H1 (cell line): ENCODE data around the gene MEFV. TPM values are rescaled to one million over a fixed set of nuclear protein-coding genes. Genes with fewer than 3 reads are reported as not detected.
A peak's percentile ranks its signal among the peaks of the same experiment; 100 is the strongest.

Source experiments
- CTCF ChIA-PET: fragments of 300-600 bp; sonication (Branson Sonifier 250); formaldehyde crosslinking; loops from one replicate; lab custom pipeline; 2021; ENCODE audit not compliant: partially characterized antibody; lab: Charles Lee
- POLR2A ChIA-PET: fragments of 300-600 bp; sonication (Branson Sonifier 250); formaldehyde crosslinking; loops from one replicate; lab custom pipeline; 2021; ENCODE audit warnings: inconsistent platforms; ENCODE audit not compliant: partially characterized antibody; lab: Charles Lee
- DNase-seq, 2 experiments: peaks; one replicate each; pipeline versions ENCODE4 v3.0.0 to v3.0.0-alpha.2; 2010 to 2022; ENCODE audit warnings: low spot score in 2 of 2, low read depth in 1 of 2, mixed read lengths in 1 of 2
- FAIRE-seq: peaks from 2 replicates; lab custom pipeline; 2011; peaks lifted over from hg19 to GRCh38; lab: Jason Lieb, UNC
- H2AFZ ChIP-seq: 2 replicates; pipeline ENCODE4 v1.8.1; 2012; ENCODE audit warnings: low read length, inconsistent platforms
- H2AK5ac ChIP-seq: 2 replicates; pipeline ENCODE4 v1.6.1; 2013; ENCODE audit warnings: low read depth, low read length
- H2BK120ac ChIP-seq: replicated peaks from 2 replicates; pipeline ENCODE3; 2013; ENCODE audit warnings: low read depth, low read length, inconsistent platforms
- H2BK12ac ChIP-seq: 2 replicates; pipeline ENCODE4 v1.6.1; 2013; ENCODE audit warnings: low read depth, low read length
- H2BK15ac ChIP-seq: 2 replicates; pipeline ENCODE4 v1.6.1; 2013; ENCODE audit warnings: low read length
- H2BK20ac ChIP-seq: 2 replicates; pipeline ENCODE4 v1.6.1; 2013; ENCODE audit warnings: low read length
- H2BK5ac ChIP-seq: 2 replicates; pipeline ENCODE4 v1.6.1; 2013; ENCODE audit warnings: low read depth, low read length
- H3K14ac ChIP-seq: 2 replicates; pipeline ENCODE4 v1.6.1; 2013; ENCODE audit warnings: inconsistent platforms; ENCODE audit not compliant: insufficient read length
- H3K18ac ChIP-seq: 2 replicates; pipeline ENCODE4 v1.6.1; 2013; ENCODE audit warnings: low read length; ENCODE audit errors: extremely low read depth
- H3K23ac ChIP-seq: 2 replicates; pipeline ENCODE4 v1.6.1; 2013; ENCODE audit warnings: inconsistent platforms; ENCODE audit not compliant: insufficient read length
- H3K23me2 ChIP-seq: 2 replicates; pipeline ENCODE4 v1.6.1; 2013; ENCODE audit warnings: low read depth, low read length
- H3K27ac ChIP-seq: 2 replicates; pipeline ENCODE4 v1.6.1; 2011; ENCODE audit warnings: low read depth, low read length, inconsistent platforms
- H3K27me3 ChIP-seq, 4 experiments: replicated peaks in 1 of 4; 1 replicate in 1 of 4; 2 replicates in 3 of 4; pipeline versions ENCODE4 v1.6.1 to v1.8.1; 2011 to 2013; ENCODE audit warnings: low read length in 3 of 4, mild to moderate bottlenecking in 3 of 4, inconsistent platforms in 2 of 4, mixed read lengths in 2 of 4, moderate library complexity in 1 of 4; ENCODE audit not compliant: control insufficient read depth in 3 of 4, insufficient read depth in 3 of 4; ENCODE audit errors: extremely low read depth in 1 of 4
- H3K36me3 ChIP-seq, 4 experiments: 2 replicates each; pipeline versions ENCODE4 v1.6.1 to v1.8.1; 2011 to 2013; ENCODE audit warnings: mild to moderate bottlenecking in 4 of 4, low read length in 3 of 4, moderate library complexity in 2 of 4, control low read depth in 1 of 4, inconsistent platforms in 1 of 4; ENCODE audit not compliant: insufficient read depth in 4 of 4, control insufficient read depth in 2 of 4
- H3K4ac ChIP-seq: replicated peaks from 2 replicates; pipeline ENCODE3; 2013; ENCODE audit warnings: low read length, low read depth, mixed read lengths, inconsistent platforms; ENCODE audit not compliant: insufficient read length
- H3K4me1 ChIP-seq, 4 experiments: replicated peaks in 1 of 4; 1 replicate in 1 of 4; 2 replicates in 3 of 4; pipeline versions ENCODE4 v1.6.1 to v1.8.1; 2011 to 2013; ENCODE audit warnings: low read length in 3 of 4, inconsistent platforms in 2 of 4, mixed read lengths in 1 of 4; ENCODE audit not compliant: insufficient read depth in 4 of 4, control insufficient read depth in 3 of 4
- H3K4me2 ChIP-seq, 2 experiments: 2 replicates each; pipeline versions ENCODE4 v1.6.1 to v1.8.1; 2011 to 2013; ENCODE audit warnings: low read depth in 2 of 2, low read length in 2 of 2, control low read depth in 1 of 2, inconsistent platforms in 1 of 2, mild to moderate bottlenecking in 1 of 2; ENCODE audit not compliant: insufficient read depth in 1 of 2
- H3K4me3 ChIP-seq, 4 experiments: fragments of 200-600, 300-600 bp in 1 of 4; sonication (generic), shearing (Covaris generic), sonication (Bioruptor Twin) in 1 of 4; 2 replicates each; pipeline versions ENCODE4 v1.5.1 to v1.8.1; 2011 to 2016; ENCODE audit warnings: low read length in 4 of 4, low read depth in 3 of 4, control low read depth in 2 of 4, inconsistent platforms in 2 of 4, mild to moderate bottlenecking in 2 of 4, mixed read lengths in 1 of 4, moderate library complexity in 1 of 4; ENCODE audit not compliant: insufficient read depth in 2 of 4; ENCODE audit errors: extremely low read depth in 1 of 4
- H3K56ac ChIP-seq: replicated peaks from 2 replicates; pipeline ENCODE3; 2013; ENCODE audit warnings: low read depth, mild to moderate bottlenecking, mixed read lengths, low read length, inconsistent platforms; ENCODE audit not compliant: insufficient read length
- H3K79me1 ChIP-seq: 2 replicates; pipeline ENCODE4 v1.6.1; 2013; ENCODE audit warnings: low read depth, low read length, control low read depth
- H3K79me2 ChIP-seq, 2 experiments: 2 replicates each; pipeline versions ENCODE4 v1.6.1 to v1.8.1; 2012 to 2013; ENCODE audit warnings: low read length in 2 of 2, mild to moderate bottlenecking in 2 of 2, inconsistent platforms in 1 of 2; ENCODE audit not compliant: insufficient read depth in 2 of 2, control insufficient read depth in 1 of 2
- H3K9ac ChIP-seq, 4 experiments: replicated peaks in 1 of 4; 1 replicate in 1 of 4; 2 replicates in 3 of 4; pipeline versions ENCODE4 v1.6.1 to v1.8.1; 2011 to 2013; ENCODE audit warnings: low read depth in 3 of 4, low read length in 3 of 4, control low read depth in 2 of 4, mild to moderate bottlenecking in 2 of 4, moderate library complexity in 2 of 4, inconsistent platforms in 1 of 4; ENCODE audit errors: extremely low read depth in 1 of 4
- H3K9me3 ChIP-seq, 2 experiments: 2 replicates each; pipeline versions ENCODE4 v1.6.1 to v1.8.1; 2012 to 2013; ENCODE audit warnings: mild to moderate bottlenecking in 2 of 2, moderate library complexity in 2 of 2, control low read depth in 1 of 2, inconsistent platforms in 1 of 2, low read depth in 1 of 2, low read length in 1 of 2, mixed read lengths in 1 of 2; ENCODE audit not compliant: insufficient read depth in 2 of 2
- H4K20me1 ChIP-seq, 2 experiments: replicated peaks in 1 of 2; 2 replicates each; pipeline versions ENCODE3 to v1.8.1; 2011 to 2013; ENCODE audit warnings: inconsistent platforms in 2 of 2, low read length in 2 of 2, mild to moderate bottlenecking in 1 of 2; ENCODE audit not compliant: insufficient read depth in 2 of 2, control insufficient read depth in 1 of 2
- H4K5ac ChIP-seq: 2 replicates; pipeline ENCODE4 v1.6.1; 2013; ENCODE audit warnings: low read length, low read depth, mixed read lengths, inconsistent platforms; ENCODE audit not compliant: insufficient read length
- H4K8ac ChIP-seq: 2 replicates; pipeline ENCODE4 v1.8.0; 2013; ENCODE audit warnings: mild to moderate bottlenecking, moderate library complexity, low read length, inconsistent platforms; ENCODE audit not compliant: insufficient read depth; ENCODE audit errors: extremely low read depth
- H4K91ac ChIP-seq: replicated peaks from 2 replicates; pipeline ENCODE3; 2013; ENCODE audit warnings: low read length, mixed read lengths, inconsistent platforms; ENCODE audit not compliant: insufficient read length
- ATF3 ChIP-seq: IDR thresholded peaks from 2 replicates; pipeline ENCODE4 v1.6.1; 2011; ENCODE audit warnings: low read depth, mild to moderate bottlenecking, low read length; ENCODE audit not compliant: insufficient read depth
- CHD2 ChIP-seq: IDR thresholded peaks from 2 replicates; pipeline ENCODE4 v1.6.1; 2012; ENCODE audit warnings: low read length, improper control_type of control experiment
- KDM1A ChIP-seq: fragments of 200-600, 300-600 bp; sonication (generic); IDR thresholded peaks from 2 replicates; pipeline ENCODE4 v1.7.1; 2016; ENCODE audit warnings: mild to moderate bottlenecking, low read length, borderline replicate concordance
- MAFK ChIP-seq: IDR thresholded peaks from 2 replicates; pipeline ENCODE4 v1.6.1; 2012; ENCODE audit warnings: low read depth, mild to moderate bottlenecking, improper control_type of control experiment, low read length
- TEAD4 ChIP-seq: IDR thresholded peaks from 2 replicates; pipeline ENCODE4 v1.6.1; 2012; ENCODE audit warnings: low read depth, low read length, inconsistent platforms, mixed read lengths
- WGBS, 2 experiments: shearing (Covaris generic) in 1 of 2; methylation state at CpG; one replicate each; pipeline versions ENCODE4 v1.1.6 to v1.1.7; 2013 to 2015; ENCODE audit warnings: low lambda C conversion rate in 2 of 2, mixed read lengths in 2 of 2, inconsistent platforms in 1 of 2, low coverage in 1 of 2, missing lambda C conversion rate in 1 of 2; ENCODE audit not compliant: insufficient replicate concordance in 2 of 2, insufficient coverage in 1 of 2, insufficient read length in 1 of 2; ENCODE audit errors: extremely low coverage in 1 of 2, missing lambda C conversion rate in 1 of 2; 5-methylcytosine and 5-hydroxymethylcytosine counted together
- polyA plus RNA-seq, 7 experiments: library from polyadenylated mRNA; depleted of rRNA in 3 of 7; stranded (reverse) in 5 of 7; unstranded in 2 of 7; fragments of >200 nt in 5 of 7; fragments of 200-250 nt in 2 of 7; gene quantifications; 1 replicate in 5 of 7; 2 replicates in 1 of 7; 4 replicates in 1 of 7; pipeline versions ENCODE4 v1.2.1 to v1.2.3, GENCODE V29; 2011 to 2013; ENCODE audit warnings: missing spikeins in 2 of 7, mixed read lengths in 2 of 7
- total RNA-seq: library from RNA; stranded (reverse); fragmentation: NEBNext Ultra II Directional; extraction: Animal tissue kit (Norgen Biotek cat#: 25700); gene quantifications from 2 replicates; pipeline ENCODE4 v1.2.1, GENCODE V29; 2021

The MEFV gene
- total and polyA plus RNA-seq, 2 of the 8 experiments (the other 6 are each of a cell fraction or from before 2014, with no cell fraction given) = 0.03 TPM; not detected in 1

- Histone ChIP-seq H3K4ac (no peak overlapping the region), H3K79me1 (no peaks in the 10 kb centered on the region), H3K9ac (no peak overlapping the region), H3K79me2 (no peaks in the 10 kb centered on the region), H3K4me3 (0 out of 8 replicates have a peak overlapping the region, but pooled peaks of 1 of the 4 experiments have one; percentile 1), H3K9me3 (peaks cover 59 to 62% of the 10 kb centered on the region in 2 experiments), H4K20me1 (no peaks in the 10 kb centered on the region), H4K5ac (no peak overlapping the region), H3K4me1 (no peaks in the 10 kb centered on the region), H4K91ac (no peak overlapping the region), H4K8ac (no peak overlapping the region), H3K4me2 (no peak overlapping the region), H3K23ac (no peak overlapping the region), H2BK15ac (no peak overlapping the region), H2BK120ac (no peak overlapping the region), H3K23me2 (no peaks in the 10 kb centered on the region), H3K14ac (no peak overlapping the region), H2BK5ac (no peak overlapping the region), H2BK20ac (no peak overlapping the region), H2AK5ac (no peak overlapping the region), H3K18ac (no peak overlapping the region), H3K27me3 (peaks cover 0 to 1% (median 0%) of the 10 kb centered on the region in 4 experiments; a peak in 1 of 7 replicates), H2BK12ac (no peak overlapping the region), H2AFZ (no peak overlapping the region), H3K56ac (no peak overlapping the region), H3K36me3 (peaks cover 3 to 63% (median 36%) of the 10 kb centered on the region in 4 experiments), H3K27ac (no peak overlapping the region)
- DNase-seq (no peak), FAIRE-seq (no peak)
- POLR2A ChIA-PET = interaction anchor here (1.0 to 1.7 kb wide), 2 partner anchors 11 to 13 kb away, joined by 3 to 5 read pairs; partner anchors contain the start of gene ZNF200
- WGBS, 2 experiments = 88% methylated on average over 10 of the region's 10 CpGs; no CpG with 5 or more reads in 1 of the 2 experiments
- TF ChIP-seq TEAD4 (no peak), KDM1A (peak; percentile 53; the same call in 1 of the 2 replicates), ATF3 (no peak), CHD2 (no peak), MAFK (no peak)
- CTCF ChIA-PET = no interaction called here
Observed at GRCh38 chr16:3223913-3224515, 32.4 kb downstream of the MEFV start.
